Smooth muscle cell (in vitro differentiated cells): ENCODE data around the gene TSPO. TPM values are rescaled to one million over a fixed set of nuclear protein-coding genes. Genes with fewer than 3 reads are reported as not detected.

Experiments used
- DNase-seq: peaks from one replicate; lab custom pipeline; 2025; ENCODE audit not compliant: unreplicated experiment; lab: John Stamatoyannopoulos, UW
- H2AFZ ChIP-seq: fragments of 200-600 bp; sonication (generic); 2 replicates; pipeline ENCODE4 v1.6.0; 2016; ENCODE audit warnings: antibody characterized with exemption, low read depth, mild to moderate bottlenecking
- H3F3A ChIP-seq: fragments of 200-600 bp; sonication (generic); 2 replicates; pipeline ENCODE4 v1.6.0; 2017; ENCODE audit warnings: antibody characterized with exemption, low read depth
- H3K27ac ChIP-seq: fragments of 200-600 bp; sonication (generic); 2 replicates; pipeline ENCODE4 v1.5.1; 2016; ENCODE audit warnings: low read depth, mild to moderate bottlenecking
- H3K27me3 ChIP-seq: fragments of 200-600 bp; sonication (generic); 2 replicates; pipeline ENCODE4 v1.6.1; 2016; ENCODE audit warnings: low read depth, mild to moderate bottlenecking
- H3K36me3 ChIP-seq: fragments of 200-600 bp; sonication (generic); 2 replicates; pipeline ENCODE4 v1.5.1; 2016; ENCODE audit warnings: low read depth
- H3K4me1 ChIP-seq: fragments of 200-600 bp; sonication (generic); 2 replicates; pipeline ENCODE4 v1.5.1; 2016; ENCODE audit warnings: low read depth
- H3K4me2 ChIP-seq: fragments of 200-600 bp; sonication (generic); 2 replicates; pipeline ENCODE4 v1.6.0; 2016; ENCODE audit warnings: mild to moderate bottlenecking
- H3K4me3 ChIP-seq: fragments of 200-600 bp; sonication (generic); 2 replicates; pipeline ENCODE4 v1.5.1; 2016; ENCODE audit warnings: mild to moderate bottlenecking
- H3K79me2 ChIP-seq: fragments of 200-600 bp; sonication (generic); 2 replicates; pipeline ENCODE4 v1.6.0; 2016; ENCODE audit warnings: low read depth, mild to moderate bottlenecking
- H3K9ac ChIP-seq: fragments of 200-600 bp; sonication (generic); 2 replicates; pipeline ENCODE4 v1.6.0; 2016; ENCODE audit warnings: low read depth
- H3K9me3 ChIP-seq: fragments of 200-600 bp; sonication (generic); replicated peaks from 2 replicates; pipeline ENCODE4 v1.5.1; 2016; ENCODE audit warnings: low read depth
- H4K20me1 ChIP-seq: fragments of 200-600 bp; sonication (generic); 2 replicates; pipeline ENCODE4 v1.6.0; 2016; ENCODE audit warnings: low read depth
- CTCF ChIP-seq: fragments of 200-600 bp; sonication (generic); IDR thresholded peaks from 2 replicates; pipeline ENCODE4 v1.5.1; 2017; ENCODE audit warnings: borderline replicate concordance, mild to moderate bottlenecking, antibody characterized with exemption; ENCODE audit not compliant: insufficient read depth, poor library complexity, severe bottlenecking
- WGBS: methylation state at CpG from one replicate; pipeline ENCODE4 v1.1.7; 2016; ENCODE audit warnings: low lambda C conversion rate; 5-methylcytosine and 5-hydroxymethylcytosine counted together
- polyA plus RNA-seq: library from polyadenylated mRNA; unstranded; fragments of >200 nt; fragmentation: Nextera tagmentation; extraction: Ambion mirVana; gene quantifications from 2 replicates; pipeline ENCODE4 v1.2.1, GENCODE V29; 2016
- total RNA-seq: library from RNA; depleted of rRNA; stranded (reverse); fragments of >200 nt; gene quantifications from 2 replicates; pipeline ENCODE4 v1.2.3, GENCODE V29; 2014

The TSPO gene
- total and polyA plus RNA-seq, 2 experiments from 2014 or later, result 170 to 251 TPM

- Histone ChIP-seq H3K27me3 (peaks cover 6% of the 10 kb centered on the region), H3K9ac (no peak overlapping the region), H3K36me3 (no peaks in the 10 kb centered on the region), H4K20me1 (no peaks in the 10 kb centered on the region), H3K4me3 (no peak overlapping the region), H2AFZ (no peak overlapping the region), H3K9me3 (no peaks in the 10 kb centered on the region), H3K4me1 (no peaks in the 10 kb centered on the region), H3K27ac (no peak overlapping the region), H3K79me2 (no peaks in the 10 kb centered on the region), H3F3A (no peaks in the 10 kb centered on the region), H3K4me2 (no peak overlapping the region)
- TF ChIP-seq CTCF, result no peak
- 90% methylated on average over 21 of the region's 21 CpGs for WGBS
- DNase-seq, result no peak
Measured at GRCh38 chr22:43118024-43118849, 33.1 kb upstream of the TSPO start.

GRCh38 chr22:43118953-43119458 lies 32.4 kb upstream of the TSPO start:
- no peaks in the 10 kb centered on the region for H3F3A ChIP-seq
- no peak overlapping the region for H3K4me3 ChIP-seq
- H3K79me2 ChIP-seq, result no peaks in the 10 kb centered on the region
- H3K4me1 ChIP-seq, result no peaks in the 10 kb centered on the region
- no peaks in the 10 kb centered on the region for H4K20me1 ChIP-seq
- H3K27ac ChIP-seq, result no peak overlapping the region
- H3K4me2 ChIP-seq, result no peak overlapping the region
- no peaks in the 10 kb centered on the region for H3K36me3 ChIP-seq
- H3K27me3 ChIP-seq, result peaks cover 6% of the 10 kb centered on the region
- no peak overlapping the region for H3K9ac ChIP-seq
- 84% methylated on average over 7 of the region's 7 CpGs for WGBS
- H3K9me3 ChIP-seq, result no peaks in the 10 kb centered on the region
- no peak for TF ChIP-seq CTCF
- H2AFZ ChIP-seq, result no peak overlapping the region
- DNase-seq, result no peak

- peak overlapping the region; percentile 71 for H3K27ac ChIP-seq
- WGBS, result 42% methylated on average over 5 of the region's 5 CpGs
- H3F3A ChIP-seq, result no peaks in the 10 kb centered on the region
- H3K9me3 ChIP-seq, result no peaks in the 10 kb centered on the region
- no peak for DNase-seq
- no peak overlapping the region for H2AFZ ChIP-seq
- H3K4me1 ChIP-seq, result no peaks in the 10 kb centered on the region
- H3K36me3 ChIP-seq, result no peaks in the 10 kb centered on the region
- no peak for TF ChIP-seq CTCF
- H4K20me1 ChIP-seq, result no peaks in the 10 kb centered on the region
- H3K4me2 ChIP-seq, result peak overlapping the region; percentile 62
- H3K4me3 ChIP-seq, result no peak overlapping the region
- no peaks in the 10 kb centered on the region for H3K79me2 ChIP-seq
- peak overlapping the region; percentile 35 for H3K9ac ChIP-seq
- H3K27me3 ChIP-seq, result no peaks in the 10 kb centered on the region
Measured at GRCh38 chr22:43126501-43127165, 24.7 kb upstream of the TSPO start.
